ENCODE measurements around the gene KDR.

Gene KDR

GRCh38 chr4:55125087-55125721, at the start of gene KDR:
TSS of gene KDR (minus strand) at chr4:55125595. CDS start at chr4:55125293, 302 bp downstream.
- no peak for DNase-seq (ENCODE audit: extremely low read depth in 1 of 2, low read depth in 1 of 2)

DNA sequence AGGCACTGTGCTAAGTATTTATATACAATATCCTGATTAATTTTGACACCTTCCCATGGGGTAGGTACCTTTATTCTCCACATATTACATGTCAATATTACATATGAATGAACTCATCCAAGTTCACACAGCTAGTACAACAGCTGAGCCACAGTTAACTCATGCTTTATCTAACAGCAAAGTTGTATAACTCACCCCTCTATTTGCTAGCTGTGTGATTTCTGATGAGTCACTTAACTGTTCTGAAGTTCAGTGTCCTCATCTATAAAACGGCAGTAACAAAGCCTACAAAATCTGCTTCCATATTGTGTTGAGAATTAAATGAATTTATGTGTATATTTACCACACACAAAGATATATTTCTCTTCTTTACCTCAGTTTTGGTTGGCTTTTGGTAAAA, 48.2 kb upstream of the KDR start:
- DNase-seq (ENCODE audit: extremely low read depth in 1 of 2, low read depth in 1 of 2), result no peak

DNA sequence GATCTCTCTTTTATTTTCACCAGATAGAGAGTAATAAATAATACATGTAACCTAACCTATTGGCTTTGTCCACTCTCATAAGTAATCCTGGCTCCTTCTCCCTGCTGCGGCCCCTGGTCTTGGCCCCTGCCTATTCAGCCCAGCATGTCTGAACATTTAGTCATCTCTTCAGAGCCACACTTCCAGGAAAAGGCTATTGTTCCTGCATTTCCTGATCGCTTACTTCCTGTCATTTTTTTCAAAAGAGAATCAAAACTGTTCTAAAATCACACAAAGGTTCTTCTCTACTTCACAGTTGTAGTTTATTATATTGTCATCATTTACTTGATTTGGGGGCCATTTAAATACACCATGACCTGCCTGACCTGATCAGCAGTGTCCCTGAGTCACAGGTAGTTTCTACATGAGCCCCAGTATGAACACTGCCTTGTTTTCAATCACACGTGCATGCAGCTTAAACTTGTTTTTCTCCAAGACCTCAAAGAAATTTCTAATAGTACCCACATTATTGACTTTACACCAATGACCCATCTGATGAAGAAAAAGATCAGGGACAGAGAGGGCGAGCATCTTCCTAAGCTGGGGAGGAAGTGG, 47.4 kb upstream of the KDR start:
- no peak for DNase-seq (ENCODE audit: extremely low read depth in 1 of 2, low read depth in 1 of 2)

DNA sequence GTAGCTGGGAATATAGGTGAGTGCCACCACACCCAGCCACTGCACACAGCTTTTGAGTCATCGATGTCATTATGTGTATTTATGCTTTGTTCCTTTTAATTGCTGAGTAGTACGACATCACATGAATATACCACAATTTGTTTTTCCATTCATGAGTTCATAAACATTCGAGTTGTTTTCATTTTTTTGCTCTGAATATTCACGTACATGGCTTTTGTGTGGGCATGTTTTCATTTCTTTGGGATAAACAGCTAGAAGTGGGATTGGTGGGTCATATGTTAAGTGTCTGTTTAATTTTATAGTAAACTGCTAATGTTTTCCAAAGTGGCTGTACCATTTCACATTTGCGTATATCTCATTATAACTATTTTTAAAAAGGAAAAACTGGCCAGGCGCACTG, 45.1 kb upstream of the KDR start:
- DNase-seq (ENCODE audit: extremely low read depth in 1 of 2, low read depth in 1 of 2), result no peak

GRCh38 chr4:55169352-55169961, 44.1 kb upstream of the KDR start:
- DNase-seq (ENCODE audit: extremely low read depth in 1 of 2, low read depth in 1 of 2), result no peak

- DNase-seq (ENCODE audit: extremely low read depth in 1 of 2, low read depth in 1 of 2), result no peak
Observed at GRCh38 chr4:55162396-55162795, 37.0 kb upstream of the KDR start.

DNA sequence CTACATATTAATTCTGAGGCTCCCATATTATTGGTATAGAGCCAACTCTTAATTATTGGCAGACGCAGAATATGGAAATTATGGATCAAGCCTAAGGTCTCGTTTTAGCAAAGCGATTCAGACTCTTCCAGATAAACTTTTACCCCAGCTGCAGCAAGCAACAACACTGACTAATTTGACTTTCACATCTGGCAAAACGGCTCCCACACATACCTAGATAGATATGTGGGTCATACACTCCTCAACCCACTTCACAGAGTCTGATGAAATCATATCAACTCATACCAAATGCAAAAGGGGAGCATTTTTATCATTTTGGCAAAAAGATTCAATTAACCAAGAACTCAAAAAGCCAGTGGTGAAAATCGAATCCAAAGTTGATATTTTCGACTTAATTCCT, 36.3 kb upstream of the KDR start:
- DNase-seq (ENCODE audit: extremely low read depth in 1 of 2, low read depth in 1 of 2), result no peak

- DNase-seq (ENCODE audit: extremely low read depth in 1 of 2, low read depth in 1 of 2), result no peak
Observed at GRCh38 chr4:55159851-55160250, 34.5 kb upstream of the KDR start.

DNA sequence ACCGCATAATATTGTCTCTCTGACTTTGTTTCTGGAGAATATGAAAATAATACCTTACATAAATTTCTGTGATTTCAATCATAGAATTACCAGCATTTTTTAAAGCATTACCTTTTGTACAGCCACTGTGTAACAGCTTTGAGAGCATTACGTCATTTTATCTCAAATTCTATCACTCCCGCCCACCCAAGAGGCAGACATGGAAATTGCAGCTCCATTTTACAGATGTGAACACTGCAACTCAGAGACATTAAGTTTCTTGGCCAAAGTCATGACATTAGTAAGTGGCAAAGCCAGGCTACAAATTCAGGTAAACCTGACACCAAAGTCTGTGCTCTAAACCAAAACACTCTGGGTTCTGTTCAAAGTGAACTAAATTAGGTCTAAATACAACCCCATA, 33.6 kb upstream of the KDR start:
- no peak for DNase-seq (ENCODE audit: extremely low read depth in 1 of 2, low read depth in 1 of 2)

- no peak for DNase-seq (ENCODE audit: extremely low read depth in 1 of 2, low read depth in 1 of 2)
Observed at GRCh38 chr4:55157559-55158277, 32.3 kb upstream of the KDR start.

GRCh38 chr4:55154933-55155332, 29.5 kb upstream of the KDR start:
- DNase-seq (ENCODE audit: extremely low read depth in 1 of 2, low read depth in 1 of 2), result no peak

- DNase-seq (ENCODE audit: extremely low read depth in 1 of 2, low read depth in 1 of 2), result no peak
Observed at GRCh38 chr4:55154290-55154880, 29.0 kb upstream of the KDR start.

- no peak for DNase-seq (ENCODE audit: extremely low read depth in 1 of 2, low read depth in 1 of 2)
Observed at GRCh38 chr4:55143858-55144257, 18.5 kb upstream of the KDR start.

- DNase-seq (ENCODE audit: extremely low read depth in 1 of 2, low read depth in 1 of 2), result no peak
Observed at GRCh38 chr4:55138367-55138766, 13.0 kb upstream of the KDR start.

- no peak for DNase-seq (ENCODE audit: extremely low read depth in 1 of 2, low read depth in 1 of 2)
Observed at GRCh38 chr4:55136634-55137033, 11.2 kb upstream of the KDR start.

DNA sequence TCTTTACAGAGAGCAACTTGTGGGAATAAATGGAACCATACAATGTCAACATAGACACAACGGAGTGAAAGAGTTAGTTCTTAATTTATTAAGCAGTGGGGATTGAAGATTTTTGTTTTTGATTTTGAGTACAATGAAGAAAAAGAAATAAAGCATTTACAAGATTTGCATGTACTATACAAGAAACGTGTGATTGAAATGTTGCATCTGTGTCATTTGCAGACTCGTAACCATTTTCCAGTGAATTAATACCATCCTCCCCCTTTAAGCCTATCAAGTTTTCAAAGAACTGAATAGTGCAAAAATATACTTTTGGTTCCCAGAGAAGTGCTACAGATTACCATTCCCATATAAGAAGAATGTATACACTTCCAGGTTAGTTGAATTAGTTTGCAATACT, 8.6 kb upstream of the KDR start:
- DNase-seq (ENCODE audit: extremely low read depth in 1 of 2, low read depth in 1 of 2), result no peak

GRCh38 chr4:55132775-55133174, 7.4 kb upstream of the KDR start:
- DNase-seq (ENCODE audit: extremely low read depth in 1 of 2, low read depth in 1 of 2), result no peak

- no peak for DNase-seq (ENCODE audit: extremely low read depth in 1 of 2, low read depth in 1 of 2)
Observed at GRCh38 chr4:55127521-55127920, 2.1 kb upstream of the KDR start.

- DNase-seq (ENCODE audit: extremely low read depth in 1 of 2, low read depth in 1 of 2), result no peak
Observed at GRCh38 chr4:55127053-55127452, 1.7 kb upstream of the KDR start.

DNA sequence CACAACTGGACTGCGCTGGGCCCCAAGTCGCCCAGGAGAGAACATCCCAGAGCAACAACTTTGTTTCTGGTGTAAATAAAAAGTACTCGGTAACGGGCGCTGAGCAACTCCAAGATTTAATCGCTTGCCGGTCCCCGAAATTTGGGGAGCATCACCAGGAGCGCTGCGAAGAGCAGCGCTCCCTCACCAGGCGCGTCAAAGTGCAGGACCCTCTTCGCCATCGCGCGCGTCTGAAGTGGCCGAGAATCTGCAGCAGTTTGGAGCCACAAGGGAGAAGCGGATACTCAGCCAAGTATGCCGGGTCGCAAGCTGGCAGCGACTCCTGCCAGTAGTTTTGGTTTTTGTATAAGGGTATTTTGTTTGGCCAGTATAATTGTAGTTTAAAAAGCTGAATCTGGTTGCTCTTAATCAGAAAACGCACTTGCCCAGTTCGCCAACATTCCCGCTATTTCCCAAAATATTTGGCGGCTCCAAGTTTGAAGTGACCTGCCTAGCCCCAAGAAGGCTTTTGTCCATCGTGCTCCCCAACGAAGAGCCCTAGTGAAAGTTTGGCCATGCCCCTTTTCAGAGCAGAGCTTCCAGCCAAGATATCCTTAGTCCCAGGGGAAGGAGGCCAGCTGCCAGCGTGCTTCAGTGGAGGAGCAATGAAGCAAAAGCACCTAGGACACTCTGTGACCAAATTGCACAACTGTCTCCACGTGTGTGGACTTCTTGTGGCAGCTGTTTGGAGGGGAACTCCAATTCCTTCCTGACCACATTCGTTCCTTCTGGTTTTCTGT, 557 bp upstream of the KDR start:
- DNase-seq (ENCODE audit: extremely low read depth in 1 of 2, low read depth in 1 of 2), result no peak
